Muscle of back (tissue), 13 donors: Measurements from ENCODE around the gene TGOLN2. TPM values are rescaled to one million over a fixed set of nuclear protein-coding genes. Genes with fewer than 3 reads are reported as not detected.
"Not testable (repeated sequence)": the region's sequence is repeated elsewhere in the genome, so short reads cannot be mapped to it uniquely, and the experiment has no call there.

Experiments used
- DNase-seq, 3 donors: peaks; one replicate each; pipeline versions ENCODE4 v3.0.0 to v3.0.0-alpha.2; 2013
- long read RNA-seq, 9 donors: transcript quantifications; one replicate each; lab custom pipeline, GENCODE V29; 2026
- polyA plus RNA-seq, 10 donors: library from polyadenylated mRNA; unstranded; fragments of 120-200 nt; gene quantifications; one replicate each; pipeline ENCODE4 v1.2.1, GENCODE V29; 2013; ENCODE audit not compliant: insufficient read length in 10 of 10

Gene TGOLN2
- polyA plus RNA-seq: 10 to 100 TPM; 52.2 to 75.0 (median 67.5) TPM
- long read RNA-seq, donor 1, full-length matches to known transcripts: 8 of 28 reads
- long read RNA-seq, donor 1, partial matches to known transcripts: 20 of 28 reads
- long read RNA-seq, donor 1, other reads (novel, unspliced or antisense): 0 of 28 reads
- long read RNA-seq, donor 2, full-length matches to known transcripts: 3 of 17 reads
- long read RNA-seq, donor 2, partial matches to known transcripts: 14 of 17 reads
- long read RNA-seq, donor 2, other reads (novel, unspliced or antisense): 0 of 17 reads
- long read RNA-seq, donor 3: 0 reads
- long read RNA-seq, donor 4, full-length matches to known transcripts: 6 of 6 reads
- long read RNA-seq, donor 4, partial matches to known transcripts: 0 of 6 reads
- long read RNA-seq, donor 4, other reads (novel, unspliced or antisense): 0 of 6 reads
- long read RNA-seq, donor 5, full-length matches to known transcripts: 6 of 48 reads
- long read RNA-seq, donor 5, partial matches to known transcripts: 42 of 48 reads
- long read RNA-seq, donor 5, other reads (novel, unspliced or antisense): 0 of 48 reads
- long read RNA-seq, donor 6, full-length matches to known transcripts: 9 of 17 reads
- long read RNA-seq, donor 6, partial matches to known transcripts: 8 of 17 reads
- long read RNA-seq, donor 6, other reads (novel, unspliced or antisense): 0 of 17 reads
- long read RNA-seq, donor 7, full-length matches to known transcripts: 6 of 11 reads
- long read RNA-seq, donor 7, partial matches to known transcripts: 5 of 11 reads
- long read RNA-seq, donor 7, other reads (novel, unspliced or antisense): 0 of 11 reads
- long read RNA-seq, donor 8, full-length matches to known transcripts: 4 of 13 reads
- long read RNA-seq, donor 8, partial matches to known transcripts: 9 of 13 reads
- long read RNA-seq, donor 8, other reads (novel, unspliced or antisense): 0 of 13 reads
- long read RNA-seq, donor 9, full-length matches to known transcripts: 1 of 1 reads
- long read RNA-seq, donor 9, partial matches to known transcripts: 0 of 1 reads
- long read RNA-seq, donor 9, other reads (novel, unspliced or antisense): 0 of 1 reads

GRCh38 chr2:85327822-85328617 lies at the start of gene TGOLN2:
TGOLN2 (minus strand) TSS chr2:85327989; CDS start chr2:85327962, 27 bp downstream.
- peak; percentile 94 to 98 (median 95) for DNase-seq

GRCh38 chr2:85377083-85377482 lies 49.3 kb upstream of the TGOLN2 start:
- no peak for DNase-seq

DNA sequence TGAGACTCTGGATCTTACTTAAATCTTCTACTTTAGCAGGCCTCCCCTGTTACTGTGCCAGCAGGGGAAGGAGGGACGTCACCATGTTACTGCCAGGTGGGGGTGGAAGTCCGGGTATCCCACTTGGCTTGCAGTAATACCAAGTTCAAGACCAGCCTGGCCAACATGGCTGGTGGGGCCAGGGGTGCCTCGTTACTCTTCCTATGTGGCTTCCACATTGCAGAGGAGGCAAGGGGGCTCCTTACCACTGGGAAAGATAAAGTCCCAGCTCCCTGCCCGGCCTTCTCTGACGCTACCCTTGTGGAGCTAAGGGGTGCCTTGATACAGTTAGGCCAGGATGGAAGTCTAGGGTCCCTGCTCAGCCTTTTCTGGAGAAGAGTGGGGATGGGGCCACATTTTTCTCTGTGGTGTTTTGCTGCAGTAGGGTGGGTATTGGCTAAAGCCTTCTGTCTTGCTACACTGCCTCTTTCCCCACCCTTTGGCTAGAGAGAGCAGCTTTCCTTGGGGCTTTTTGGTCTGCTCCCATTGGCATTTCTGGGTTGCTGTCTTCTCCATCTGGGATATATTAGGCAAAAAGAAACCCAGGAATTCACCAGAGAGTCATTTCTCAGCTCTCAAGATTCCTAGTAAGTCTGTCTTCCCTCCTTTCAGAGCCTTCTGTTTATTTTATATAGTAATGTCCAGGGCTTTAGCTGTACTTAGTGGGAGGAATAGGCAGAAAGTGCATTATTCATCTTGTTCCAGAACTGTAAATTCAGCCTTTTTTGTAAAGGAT lies 48.7 kb upstream of the TGOLN2 start:
- DNase-seq: no peak

GRCh38 chr2:85371045-85371444 lies 43.3 kb upstream of the TGOLN2 start:
- DNase-seq: no peak

DNA sequence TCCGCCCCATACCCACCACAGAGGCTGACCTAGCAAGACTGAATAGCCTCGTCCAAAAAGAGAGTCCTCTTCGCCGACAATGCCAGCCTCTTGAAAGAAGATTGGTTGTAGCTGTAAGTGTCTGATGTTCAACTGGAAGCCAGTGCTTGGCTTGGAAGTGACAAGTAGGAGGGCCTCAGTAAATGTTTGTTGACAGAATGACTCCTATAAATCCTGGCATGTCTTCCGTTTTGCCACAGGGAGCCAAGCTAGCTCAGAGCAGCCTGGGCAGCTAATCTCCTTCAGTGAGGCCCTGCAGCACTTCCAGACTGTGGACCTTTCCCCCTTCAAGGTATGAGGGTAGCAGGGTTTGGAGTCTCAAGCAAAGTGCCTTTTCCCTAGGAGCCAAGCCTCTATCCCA lies 41.7 kb upstream of the TGOLN2 start:
- no peak for DNase-seq

- DNase-seq: no peak
Observed at GRCh38 chr2:85368921-85369320, 41.1 kb upstream of the TGOLN2 start.

GRCh38 chr2:85367180-85367579 lies 39.4 kb upstream of the TGOLN2 start:
- DNase-seq: no peak

GRCh38 chr2:85362653-85363387 lies 35.0 kb upstream of the TGOLN2 start:
- not testable (repeated sequence) for DNase-seq

DNA sequence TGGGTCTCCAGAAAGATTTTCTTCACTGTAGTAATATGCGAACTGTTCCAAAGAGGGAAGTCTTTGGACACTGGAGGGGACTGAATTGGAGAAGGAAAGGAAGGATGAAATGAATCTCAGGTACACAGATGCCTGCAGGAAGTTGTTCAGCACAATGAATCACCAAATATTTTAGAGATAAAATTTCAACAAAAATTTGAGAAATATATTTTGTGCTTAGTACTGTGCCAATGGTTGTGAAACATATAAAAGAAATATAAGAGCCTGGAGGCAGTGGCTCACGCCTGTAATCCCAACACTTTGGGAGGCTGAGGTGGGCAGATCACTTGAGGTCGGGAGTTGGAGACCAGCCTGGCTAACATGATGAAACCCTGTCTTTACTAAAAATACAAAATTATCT lies 29.9 kb upstream of the TGOLN2 start:
- DNase-seq: no peak

DNA sequence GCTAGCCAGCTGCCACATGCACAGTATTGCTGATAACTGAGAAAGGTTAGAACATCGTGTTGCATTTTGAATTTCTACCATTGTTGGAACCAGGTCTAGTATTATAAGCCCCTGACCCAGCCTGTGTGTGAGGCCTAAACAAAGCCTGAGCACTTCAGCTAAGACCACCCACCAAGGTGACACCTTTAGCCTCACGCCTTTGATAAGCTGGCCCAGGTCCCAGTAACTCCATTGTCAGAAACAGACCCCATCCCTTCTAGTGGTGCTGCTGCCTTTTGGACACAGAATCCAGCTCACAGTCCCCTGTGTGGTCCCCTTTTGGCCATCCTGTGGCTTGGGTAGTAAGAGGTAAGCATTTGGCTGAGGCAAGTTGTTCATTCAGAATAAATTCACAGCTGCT lies 28.4 kb upstream of the TGOLN2 start:
- DNase-seq: no peak

DNA sequence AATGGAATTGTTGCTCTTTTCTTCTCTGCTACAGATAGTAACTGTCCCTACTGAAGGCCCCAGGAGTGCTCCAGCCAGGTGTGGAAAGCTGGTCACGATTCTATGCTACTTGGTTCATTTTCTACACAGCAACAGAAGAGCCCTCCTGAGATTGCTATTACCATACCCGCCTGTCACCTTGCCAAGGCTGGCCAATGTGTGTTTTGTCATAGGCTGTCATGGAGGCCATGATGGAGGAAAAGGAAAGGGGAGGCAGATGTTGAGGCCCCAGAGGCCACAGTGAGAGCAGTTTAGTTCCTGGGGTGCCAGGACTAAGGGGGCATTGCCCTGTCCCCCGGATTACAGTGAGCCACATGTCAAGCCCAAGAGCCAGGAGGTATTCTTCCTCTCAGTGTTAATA lies 27.7 kb upstream of the TGOLN2 start:
- DNase-seq: no peak

- DNase-seq: peak in 1 of 3 donors; percentile 8
Observed at GRCh38 chr2:85355073-85355410, 27.3 kb upstream of the TGOLN2 start.

- peak; percentile 99 to 100 (median 99) for DNase-seq
Observed at GRCh38 chr2:85354286-85355072, 26.7 kb upstream of the TGOLN2 start, which contains the start of the genes ELMOD3 and RETSAT. ELMOD3 (plus strand) TSS chr2:85354769; CDS start chr2:85357199, 2,430 bp downstream. RETSAT (minus strand) TSS chr2:85354528; CDS start chr2:85354507, 21 bp downstream.

GRCh38 chr2:85353876-85354285 lies 26.1 kb upstream of the TGOLN2 start:
- peak in 1 of 3 donors; percentile 18 for DNase-seq

DNA sequence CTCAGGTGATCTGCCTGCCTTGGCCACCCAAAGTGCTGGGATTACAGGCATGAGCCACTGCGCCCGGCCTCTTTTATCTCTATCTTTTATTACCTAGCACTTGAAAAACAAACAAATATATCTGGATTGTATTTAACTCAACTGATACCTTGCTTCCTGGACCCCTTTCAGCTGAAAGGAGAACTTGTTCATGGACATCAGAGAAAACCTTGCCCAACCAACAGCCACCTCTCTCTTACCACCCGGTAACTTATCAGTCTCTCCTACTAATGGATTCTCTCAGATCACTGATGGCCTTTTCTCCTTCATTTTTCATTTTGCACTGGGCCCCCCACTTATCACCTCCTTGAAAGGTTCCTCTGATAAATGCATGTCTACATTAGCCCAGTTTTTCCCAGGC lies 19.8 kb upstream of the TGOLN2 start:
- DNase-seq: no peak

DNA sequence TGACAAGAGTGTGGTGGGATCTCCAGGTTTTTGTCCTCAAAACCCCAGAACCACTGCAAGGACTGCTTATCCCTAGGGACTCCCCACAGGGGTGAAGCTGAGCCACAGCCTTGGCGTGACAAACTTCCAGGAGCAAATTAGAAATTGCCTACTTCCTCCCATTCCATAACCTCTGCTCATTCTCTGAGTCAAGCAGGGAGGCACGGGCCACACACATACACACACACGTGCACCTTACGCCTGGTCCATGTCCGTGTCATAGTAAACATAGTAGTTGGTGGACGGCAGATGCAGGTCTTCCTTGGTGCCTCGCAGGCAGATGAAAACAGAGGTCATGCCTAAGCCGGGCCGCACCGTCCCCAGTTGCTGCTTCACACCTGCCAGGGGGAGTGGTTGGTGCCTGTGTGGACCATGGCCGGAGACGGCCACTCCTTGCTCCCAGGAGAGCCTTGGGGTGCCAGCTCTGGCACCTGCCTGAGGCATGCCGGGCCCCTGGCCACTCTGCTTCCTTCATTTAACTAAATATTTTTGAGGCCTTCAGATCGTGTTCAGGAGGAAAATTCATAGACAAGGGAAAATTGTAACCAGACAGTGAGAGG lies 16.7 kb upstream of the TGOLN2 start:
- no peak for DNase-seq

- not testable (repeated sequence) for DNase-seq
Observed at GRCh38 chr2:85343207-85343895, 15.6 kb upstream of the TGOLN2 start.

GRCh38 chr2:85342156-85342555 lies 14.4 kb upstream of the TGOLN2 start:
- no peak for DNase-seq
